ENCODE data around the gene RHPN2. TPM values are rescaled to one million over a fixed set of nuclear protein-coding genes. Genes with fewer than 3 reads are reported as not detected.

The RHPN2 gene
- total RNA-seq, 1 experiment from 2014 or later = 32.8 TPM

- Histone ChIP-seq H3K9me2 (replicated peaks; ENCODE audit: low read length) (no peaks in the 10 kb centered on the region), H3K9me3 (ENCODE audit: low read length) (no peaks in the 10 kb centered on the region), H2AFZ (ENCODE audit: low read length) (no peak overlapping the region), H3K27me3 (ENCODE audit: low read length) (no peaks in the 10 kb centered on the region), H3K79me2 (ENCODE audit: low read length) (peaks cover 9% of the 10 kb centered on the region), H3K9ac (ENCODE audit: low read length) (no peak overlapping the region), H3F3A (ENCODE audit: low read length, unreplicated experiment) (no peaks in the 10 kb centered on the region), H3K36me3 (ENCODE audit: low read depth, low read length) (no peaks in the 10 kb centered on the region), H3K4me3 (ENCODE audit: low read length) (no peak overlapping the region), H3K27ac (ENCODE audit: low read length) (no peak overlapping the region), H3K4me1 (ENCODE audit: insufficient read depth, low read length) (peaks cover 6% of the 10 kb centered on the region; the same call in 1 of the 2 replicates), H4K20me1 (ENCODE audit: low read length) (no peaks in the 10 kb centered on the region), H3K4me2 (ENCODE audit: low read length) (no peak overlapping the region)
- CTCF ChIA-PET = no interaction called here
- no TSS peak for BruUV-seq (replicated peaks)
- DNase-seq = no peak
- TF ChIP-seq EZH2phosphoT487 (IDR thresholded peaks at IDR 0.05; ENCODE audit: borderline replicate concordance, low read length) (no peak), CTCF (conservative IDR thresholded peaks at IDR 0.05; ENCODE audit: low read depth, low read length) (no peak), EZH2 (IDR thresholded peaks at IDR 0.05; ENCODE audit: low read length, unreplicated experiment) (no peak)
- intact Hi-C loops (cut with micrococcal nuclease) = no loop called here
- POLR2A ChIA-PET (ENCODE audit: unreplicated experiment) = no interaction called here
- ATAC-seq = no peak
Measured at GRCh38 chr19:33086955-33087354, 22.3 kb upstream of the RHPN2 start.

- Histone ChIP-seq H3K36me3 (ENCODE audit: low read depth, low read length) (no peaks in the 10 kb centered on the region), H3K4me3 (ENCODE audit: low read length) (no peak overlapping the region), H2AFZ (ENCODE audit: low read length) (no peak overlapping the region), H3F3A (ENCODE audit: low read length, unreplicated experiment) (no peaks in the 10 kb centered on the region), H4K20me1 (ENCODE audit: low read length) (no peaks in the 10 kb centered on the region), H3K27ac (ENCODE audit: low read length) (no peak overlapping the region), H3K9me3 (ENCODE audit: low read length) (no peaks in the 10 kb centered on the region), H3K27me3 (ENCODE audit: low read length) (no peaks in the 10 kb centered on the region), H3K9me2 (replicated peaks; ENCODE audit: low read length) (no peaks in the 10 kb centered on the region), H3K79me2 (ENCODE audit: low read length) (peaks cover 18% of the 10 kb centered on the region), H3K9ac (ENCODE audit: low read length) (no peak overlapping the region), H3K4me1 (ENCODE audit: insufficient read depth, low read length) (peaks cover 9% of the 10 kb centered on the region; the same call in 1 of the 2 replicates), H3K4me2 (ENCODE audit: low read length) (no peak overlapping the region)
- ChIA-PET POLR2A (ENCODE audit: unreplicated experiment) (no interaction called here), CTCF (no interaction called here)
- TF ChIP-seq EZH2phosphoT487 (IDR thresholded peaks at IDR 0.05; ENCODE audit: borderline replicate concordance, low read length) (no peak), EZH2 (IDR thresholded peaks at IDR 0.05; ENCODE audit: low read length, unreplicated experiment) (no peak), CTCF (conservative IDR thresholded peaks at IDR 0.05; ENCODE audit: low read depth, low read length) (no peak)
- DNase-seq = no peak
- intact Hi-C loops (cut with micrococcal nuclease) = no loop called here
- ATAC-seq = no peak
- BruUV-seq (replicated peaks) = no TSS peak
Measured at GRCh38 chr19:33085570-33086128, 21.0 kb upstream of the RHPN2 start.
